ENCODE results near the gene SLC2A1.

SLC2A1 gene

GRCh38 chr1:42973799-42974198 is 15.1 kb upstream of the SLC2A1 start:
- TF ChIP-seq POLR2A (IDR thresholded peaks at IDR 0.05; ENCODE audit: low read length): no peak
- no peak for TF ChIP-seq GATA1 (IDR thresholded peaks at IDR 0.05; ENCODE audit: low read depth, low read length)
- DNase-seq: no peak

- no peak for TF ChIP-seq POLR2A (IDR thresholded peaks at IDR 0.05; ENCODE audit: low read length)
- no peak for TF ChIP-seq GATA1 (IDR thresholded peaks at IDR 0.05; ENCODE audit: low read depth, low read length)
- DNase-seq: no peak
Measured at GRCh38 chr1:42973286-42973685, 14.6 kb upstream of the SLC2A1 start.

- TF ChIP-seq POLR2A (IDR thresholded peaks at IDR 0.05; ENCODE audit: low read length): no peak
- TF ChIP-seq GATA1 (IDR thresholded peaks at IDR 0.05; ENCODE audit: low read depth, low read length): no peak
- no peak for DNase-seq
Measured at GRCh38 chr1:42971841-42972291, 13.2 kb upstream of the SLC2A1 start.

- TF ChIP-seq POLR2A (IDR thresholded peaks at IDR 0.05; ENCODE audit: low read length) (peak; percentile 15), GATA1 (IDR thresholded peaks at IDR 0.05; ENCODE audit: low read depth, low read length) (peak; percentile 42)
- DNase-seq: peak; percentile 64 to 82
Measured at GRCh38 chr1:42970143-42970542, 11.5 kb upstream of the SLC2A1 start.

GRCh38 chr1:42968654-42969053 is 10.0 kb upstream of the SLC2A1 start:
- no peak for DNase-seq
- TF ChIP-seq POLR2A (IDR thresholded peaks at IDR 0.05; ENCODE audit: low read length): no peak
- TF ChIP-seq GATA1 (IDR thresholded peaks at IDR 0.05; ENCODE audit: low read depth, low read length): no peak

- DNase-seq: peak; percentile 79 to 90
- no peak for TF ChIP-seq GATA1 (IDR thresholded peaks at IDR 0.05; ENCODE audit: low read depth, low read length)
- TF ChIP-seq POLR2A (IDR thresholded peaks at IDR 0.05; ENCODE audit: low read length): peak; percentile 51
Measured at GRCh38 chr1:42966688-42967612, 8.3 kb upstream of the SLC2A1 start.

- no peak for TF ChIP-seq GATA1 (IDR thresholded peaks at IDR 0.05; ENCODE audit: low read depth, low read length)
- no peak for TF ChIP-seq POLR2A (IDR thresholded peaks at IDR 0.05; ENCODE audit: low read length)
- DNase-seq: no peak
Measured at GRCh38 chr1:42965378-42965777, 6.7 kb upstream of the SLC2A1 start.

- DNase-seq: peak; percentile 89 to 92
- TF ChIP-seq GATA1 (IDR thresholded peaks at IDR 0.05; ENCODE audit: low read depth, low read length) (no peak), POLR2A (IDR thresholded peaks at IDR 0.05; ENCODE audit: low read length) (no peak)
Measured at GRCh38 chr1:42964044-42964812, 5.6 kb upstream of the SLC2A1 start.

- TF ChIP-seq GATA1 (IDR thresholded peaks at IDR 0.05; ENCODE audit: low read depth, low read length) (peak; percentile 83), POLR2A (IDR thresholded peaks at IDR 0.05; ENCODE audit: low read length) (peak; percentile 84)
- DNase-seq: peak; percentile 97 to 99
Measured at GRCh38 chr1:42963378-42964043, 4.8 kb upstream of the SLC2A1 start.

GRCh38 chr1:42962641-42963377 is 4.1 kb upstream of the SLC2A1 start:
- DNase-seq: peak; percentile 96 to 98
- TF ChIP-seq GATA1 (IDR thresholded peaks at IDR 0.05; ENCODE audit: low read depth, low read length) (peak; percentile 25), POLR2A (IDR thresholded peaks at IDR 0.05; ENCODE audit: low read length) (peak; percentile 72)

- TF ChIP-seq POLR2A (IDR thresholded peaks at IDR 0.05; ENCODE audit: low read length): no peak
- no peak for TF ChIP-seq GATA1 (IDR thresholded peaks at IDR 0.05; ENCODE audit: low read depth, low read length)
- DNase-seq: no peak
Measured at GRCh38 chr1:42961312-42962091, 2.8 kb upstream of the SLC2A1 start.

GRCh38 chr1:42960566-42961311 is 2.1 kb upstream of the SLC2A1 start:
- TF ChIP-seq GATA1 (IDR thresholded peaks at IDR 0.05; ENCODE audit: low read depth, low read length): no peak
- TF ChIP-seq POLR2A (IDR thresholded peaks at IDR 0.05; ENCODE audit: low read length): no peak
- DNase-seq: no peak

Data from erythroblast (primary cell).